IPS DF 4.7 (cell line): ENCODE results near the gene CFAP58.

Experiments used
- DNase-seq: peaks from one replicate; pipeline ENCODE4 v3.0.0-alpha.2; 2013; ENCODE audit warnings: low spot score; ENCODE audit errors: extremely low read depth

CFAP58 gene

GRCh38 chr10:104353325-104354048 lies at the start of gene CFAP58:
CFAP58 (plus strand) TSS chr10:104353833; CDS start chr10:104353898, 65 bp downstream.
- DNase-seq: peak; percentile 88

DNA sequence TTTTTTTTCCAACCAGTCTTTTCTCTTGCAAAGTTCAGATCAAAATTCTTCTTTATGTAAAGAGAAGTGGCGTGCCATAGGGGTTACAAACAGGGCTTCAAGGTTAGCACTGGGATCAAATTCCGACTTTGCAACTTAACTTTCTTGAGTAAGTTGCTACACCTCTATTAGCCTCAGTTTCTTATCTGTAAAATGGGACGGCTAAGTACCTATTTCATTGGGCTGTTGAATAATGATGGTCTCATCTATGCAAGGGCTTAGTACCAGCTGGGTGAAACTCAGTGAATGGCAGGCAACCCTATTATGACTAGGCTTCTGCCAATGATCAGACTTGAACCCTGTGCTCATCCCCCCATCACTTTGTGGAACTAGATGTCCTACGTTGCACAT lies 49.3 kb upstream of the CFAP58 start:
- no peak for DNase-seq

DNA sequence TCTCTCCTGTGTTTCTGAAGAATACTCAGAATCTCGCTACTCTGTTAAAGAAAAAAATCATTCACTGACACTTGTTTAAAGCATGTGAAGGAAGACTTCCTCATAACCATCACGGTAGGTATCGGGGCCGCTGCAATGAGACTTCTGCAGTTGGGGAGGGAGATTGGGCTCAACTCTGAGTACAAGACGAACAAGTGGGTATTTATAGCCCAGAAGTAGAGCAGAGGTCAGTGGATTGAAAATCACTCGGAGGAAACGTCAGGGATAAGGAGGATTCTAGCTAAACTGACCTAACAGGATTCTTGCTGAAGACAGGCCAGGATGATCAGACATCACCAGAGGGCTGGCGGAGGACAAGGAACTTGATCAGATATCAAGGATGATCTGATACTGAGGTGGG lies 48.7 kb upstream of the CFAP58 start:
- no peak for DNase-seq

- DNase-seq: no peak
Observed at GRCh38 chr10:104306897-104307296, 46.7 kb upstream of the CFAP58 start.

DNA sequence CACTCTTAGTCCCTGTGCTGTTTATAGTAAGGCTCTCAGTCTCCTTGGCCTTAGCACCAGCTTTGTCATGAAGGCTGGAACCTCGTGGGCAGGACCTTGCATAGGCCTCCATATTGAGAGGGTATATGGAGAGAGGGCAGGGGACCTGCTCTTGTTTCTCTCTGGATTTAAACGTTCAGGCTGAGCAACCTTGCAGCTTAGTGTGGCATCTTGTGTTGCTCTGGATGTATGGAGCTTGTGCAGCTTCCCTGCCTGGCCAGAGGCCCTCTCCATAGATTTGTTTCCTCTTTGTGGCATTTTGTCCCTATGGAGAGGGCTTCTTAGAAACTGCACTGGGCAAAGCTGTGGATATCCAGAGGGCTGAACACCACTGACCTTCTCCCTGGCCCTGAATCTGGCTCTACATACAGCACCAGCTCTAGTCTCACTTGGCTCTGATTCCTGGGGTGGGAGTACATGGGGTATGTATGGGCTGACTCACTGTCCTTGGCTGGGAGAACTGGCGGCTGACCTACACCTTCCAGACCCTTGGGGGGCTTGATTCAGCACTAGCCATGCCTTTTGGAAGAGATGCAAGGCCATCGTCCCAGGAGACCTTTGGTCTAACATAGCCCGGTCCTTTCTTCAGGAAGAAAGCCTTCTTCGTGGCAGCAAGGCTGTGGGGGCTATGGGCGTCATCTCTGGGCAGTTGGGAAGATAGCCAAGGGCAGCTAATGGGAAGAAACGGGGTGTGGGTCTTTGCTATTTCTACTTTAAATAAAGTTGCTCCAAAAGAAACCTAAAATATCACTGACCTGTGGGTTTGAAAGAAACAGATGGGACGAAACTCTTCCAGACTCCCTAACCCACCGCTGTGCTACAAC lies 45.8 kb upstream of the CFAP58 start:
- DNase-seq: no peak

DNA sequence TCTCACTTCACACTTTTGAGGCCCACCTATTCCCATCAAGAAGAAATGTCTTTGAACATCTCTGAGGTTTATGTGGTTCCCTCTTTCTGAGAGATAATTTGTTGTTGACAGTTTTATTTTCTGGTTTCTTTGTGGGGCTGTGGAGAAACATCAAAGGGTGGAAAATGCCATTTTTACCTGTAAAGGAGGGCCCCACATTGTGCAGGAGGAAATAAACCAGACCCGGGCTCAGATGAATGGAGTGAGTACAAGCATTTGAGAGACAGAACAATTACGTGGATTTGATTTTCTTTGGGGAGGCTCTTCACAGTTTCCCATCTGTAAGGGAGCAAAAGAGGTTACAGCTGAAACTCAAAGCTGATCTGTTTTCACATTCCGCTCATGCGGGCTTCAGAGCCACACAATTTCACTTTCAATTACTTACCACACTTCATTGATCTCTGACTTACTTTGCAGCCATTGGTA lies 45.2 kb upstream of the CFAP58 start:
- no peak for DNase-seq

DNA sequence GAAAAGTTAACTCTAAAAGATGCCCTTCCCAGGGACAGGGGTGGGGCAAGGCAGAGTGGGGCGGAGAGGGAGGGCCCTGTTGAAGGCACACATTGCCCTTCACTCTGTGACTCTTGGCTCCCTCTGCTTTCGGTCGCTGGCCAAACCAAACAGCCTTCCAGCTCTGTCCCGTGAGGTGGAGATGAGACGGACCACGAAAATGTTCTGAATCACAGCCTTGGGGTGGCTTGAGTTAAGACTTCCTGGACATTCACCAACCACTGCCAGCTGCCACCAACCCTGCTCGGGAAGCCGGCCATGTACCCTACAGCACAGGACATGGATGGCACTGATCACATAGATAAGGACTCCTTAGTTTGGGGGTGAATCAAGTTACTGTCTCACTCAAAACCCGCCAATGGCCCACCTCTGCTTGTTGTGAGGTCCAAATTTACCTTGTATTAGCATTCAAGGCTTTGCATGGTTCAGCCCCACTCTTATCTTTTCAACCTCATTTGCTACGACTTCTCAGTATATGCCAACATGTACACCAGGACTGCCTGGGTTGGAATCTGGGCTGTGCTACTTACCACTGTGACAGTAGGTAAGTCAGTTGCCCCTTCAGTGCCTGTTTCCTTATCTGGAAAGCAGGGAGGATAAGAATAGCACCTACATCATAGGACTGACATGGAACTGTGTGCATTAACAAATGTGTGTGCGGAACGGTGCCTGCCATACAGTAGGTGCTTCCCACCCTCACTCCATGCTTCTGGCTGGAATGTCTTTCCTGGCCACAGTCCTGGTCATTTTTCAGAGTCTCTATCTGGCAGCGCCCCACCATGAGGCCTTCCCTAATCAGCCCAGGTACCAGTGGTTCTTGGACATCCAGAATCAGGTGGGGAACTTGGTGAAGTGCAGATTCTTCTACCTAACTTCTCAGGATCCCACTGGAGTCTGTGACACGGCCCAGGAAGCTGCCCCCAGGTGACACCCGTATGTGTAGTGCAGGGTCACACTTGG lies 43.4 kb upstream of the CFAP58 start:
- no peak for DNase-seq

- no peak for DNase-seq
Observed at GRCh38 chr10:104311184-104311720, 42.4 kb upstream of the CFAP58 start.

GRCh38 chr10:104314591-104315485 lies 38.8 kb upstream of the CFAP58 start:
- no peak for DNase-seq

DNA sequence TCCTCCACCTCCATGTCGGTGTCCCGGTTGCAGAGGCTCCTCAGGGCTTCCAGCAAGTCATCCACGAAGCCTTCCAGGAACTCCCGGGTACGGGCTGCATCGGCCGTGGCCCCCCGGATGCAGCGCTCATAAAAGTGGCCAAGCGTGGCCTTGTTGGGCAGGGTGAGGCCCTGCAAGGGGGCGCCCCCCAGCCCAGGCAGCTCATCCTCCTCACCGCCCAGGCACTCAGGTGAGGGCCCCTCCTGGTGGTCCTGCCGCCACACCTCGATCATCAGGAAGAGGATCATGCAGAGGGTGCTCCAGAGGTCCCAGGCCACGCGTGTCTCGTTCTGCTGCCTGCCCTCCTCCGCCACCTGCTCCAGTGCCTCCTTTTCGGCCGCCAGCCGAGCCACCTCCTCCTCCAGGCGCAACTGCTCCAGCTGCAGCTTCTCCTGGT lies 38.1 kb upstream of the CFAP58 start:
- DNase-seq: no peak

GRCh38 chr10:104316321-104317099 lies 37.1 kb upstream of the CFAP58 start:
- DNase-seq: no peak

- DNase-seq: no peak
Observed at GRCh38 chr10:104317269-104317710, 36.3 kb upstream of the CFAP58 start.

DNA sequence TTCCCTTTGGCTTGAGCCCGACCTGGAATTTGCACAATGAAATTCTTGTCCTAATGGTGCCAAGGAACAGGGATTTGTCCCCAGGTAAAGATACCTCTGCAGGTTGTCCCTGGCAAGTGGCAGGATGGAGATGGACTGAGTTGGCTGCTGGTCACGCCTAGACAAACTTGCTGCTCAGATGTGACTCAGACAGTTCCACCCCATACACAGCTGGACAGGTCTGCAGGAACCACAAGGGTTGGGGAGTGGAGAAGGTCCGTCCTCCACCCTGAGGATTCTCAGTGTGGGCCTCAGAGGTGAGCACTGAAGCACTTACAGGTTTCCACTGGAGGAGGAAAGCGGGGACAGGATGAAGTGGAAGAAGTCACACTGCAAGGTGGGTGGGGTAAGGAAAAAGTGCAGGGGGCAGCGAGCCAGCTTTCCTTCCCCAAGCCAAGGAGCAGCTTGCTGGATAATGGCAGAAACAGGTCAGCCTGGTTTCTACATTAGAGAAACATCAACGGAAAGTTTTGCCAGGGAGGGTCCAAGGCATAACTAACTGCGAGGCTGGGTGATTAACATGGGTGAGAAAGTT lies 35.8 kb upstream of the CFAP58 start:
- no peak for DNase-seq

DNA sequence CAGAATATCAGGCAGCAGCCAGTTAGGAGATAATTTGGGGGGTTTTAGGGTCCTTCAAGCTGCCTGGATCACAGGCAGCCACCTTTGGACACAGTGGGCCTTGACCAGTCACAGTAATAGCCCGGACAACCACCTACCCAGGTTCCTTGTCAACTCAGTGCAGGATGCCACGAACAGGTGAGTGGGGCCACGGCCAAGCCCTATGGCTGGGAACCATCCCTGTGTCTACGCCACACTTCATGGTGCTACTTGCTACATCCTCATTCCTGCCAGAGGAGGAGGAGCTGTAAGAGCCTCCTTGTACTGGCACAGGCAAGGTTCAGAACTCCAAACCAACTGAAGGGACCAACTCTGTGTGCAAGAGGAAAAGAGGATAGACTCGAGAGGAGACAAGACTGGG lies 35.3 kb upstream of the CFAP58 start:
- DNase-seq: no peak

DNA sequence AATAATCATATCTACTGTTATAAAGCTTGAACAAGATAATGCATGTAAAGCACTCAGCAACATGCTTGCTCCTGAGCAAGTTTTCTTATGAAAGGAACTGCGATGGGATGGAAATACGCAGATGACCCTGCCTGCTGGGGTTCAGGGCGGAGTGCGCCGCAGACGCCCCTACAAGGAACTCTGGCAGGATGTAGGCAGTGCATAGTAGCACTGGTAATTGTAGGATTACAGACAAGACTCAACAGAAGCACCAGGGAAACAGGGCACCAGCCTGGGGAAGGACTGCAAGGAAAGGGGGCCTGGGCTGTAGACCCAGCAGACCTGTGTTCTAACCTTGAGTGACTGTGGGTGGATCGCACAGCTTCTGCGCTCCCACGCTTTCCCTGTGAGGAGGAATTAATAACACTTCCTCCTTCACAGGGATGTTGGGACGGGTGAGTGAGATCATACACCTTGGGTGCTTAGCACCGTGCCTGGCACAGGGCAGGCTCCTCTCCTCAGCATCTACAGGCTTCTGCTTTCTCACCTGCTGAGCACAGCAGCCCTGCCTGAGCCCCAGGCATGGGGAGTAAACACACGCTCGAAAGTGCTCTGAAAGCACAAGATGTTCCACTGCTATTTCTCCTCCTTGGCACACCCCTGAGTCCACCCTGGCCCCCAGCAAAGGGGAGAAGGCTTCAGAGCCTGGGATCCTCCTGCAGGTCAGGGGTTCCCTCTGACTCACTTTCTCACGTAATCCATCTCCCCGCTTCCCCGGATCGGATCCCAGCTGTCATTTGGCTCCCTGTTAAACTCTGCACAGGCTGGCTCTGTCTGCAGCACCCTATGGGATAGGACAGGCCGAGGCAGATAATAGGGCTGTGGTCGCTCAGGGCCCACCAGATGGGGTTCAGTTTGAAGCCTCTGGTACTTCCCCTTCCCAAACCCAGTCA lies 34.6 kb upstream of the CFAP58 start:
- no peak for DNase-seq

- DNase-seq: no peak
Observed at GRCh38 chr10:104321226-104321625, 32.4 kb upstream of the CFAP58 start.

- DNase-seq: no peak
Observed at GRCh38 chr10:104321725-104322415, 31.8 kb upstream of the CFAP58 start.
